GM19043 (cell line): ENCODE measurements around the gene CORO7.
A peak's percentile ranks its signal among the peaks of the same experiment; 100 is the strongest.

ENCODE experiments used
- ATAC-seq: cut with Tn5 transposase; IDR thresholded peaks from one replicate; pipeline ENCODE4 v1.9.1; 2021; ENCODE audit warnings: low read depth; ENCODE audit not compliant: unreplicated experiment

CORO7 gene

DNA sequence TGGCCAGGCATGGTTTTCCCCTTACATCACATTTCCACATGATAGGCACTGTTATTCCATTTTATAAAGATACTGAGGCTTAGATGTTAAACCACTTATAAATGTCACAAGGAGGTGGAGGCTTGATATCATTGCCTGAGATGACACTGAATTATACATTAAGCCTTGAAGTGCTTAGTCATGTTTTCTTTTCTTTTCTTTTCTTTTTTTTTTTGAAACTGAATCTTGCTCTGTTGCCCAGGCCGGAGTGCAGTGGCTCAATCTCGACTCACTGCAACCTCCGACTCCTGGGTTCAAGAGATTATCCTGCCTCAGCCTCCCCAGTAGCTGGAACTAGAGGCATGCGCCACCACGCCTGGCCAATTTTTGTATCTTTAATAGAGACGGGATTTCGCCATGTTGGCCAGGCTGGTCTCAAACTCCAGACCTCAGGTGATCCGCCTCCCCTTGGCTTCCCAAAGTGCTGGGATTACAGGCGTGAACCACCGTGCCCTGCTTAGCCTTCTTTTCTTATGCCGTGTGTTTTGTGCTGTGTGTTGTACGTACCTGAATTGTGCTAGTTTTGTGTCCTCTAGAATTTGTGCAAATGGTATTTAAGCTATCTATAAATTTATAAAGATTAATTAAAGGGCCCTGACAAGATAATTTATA is 10.5 kb upstream of the CORO7 start:
- no peak for ATAC-seq

DNA sequence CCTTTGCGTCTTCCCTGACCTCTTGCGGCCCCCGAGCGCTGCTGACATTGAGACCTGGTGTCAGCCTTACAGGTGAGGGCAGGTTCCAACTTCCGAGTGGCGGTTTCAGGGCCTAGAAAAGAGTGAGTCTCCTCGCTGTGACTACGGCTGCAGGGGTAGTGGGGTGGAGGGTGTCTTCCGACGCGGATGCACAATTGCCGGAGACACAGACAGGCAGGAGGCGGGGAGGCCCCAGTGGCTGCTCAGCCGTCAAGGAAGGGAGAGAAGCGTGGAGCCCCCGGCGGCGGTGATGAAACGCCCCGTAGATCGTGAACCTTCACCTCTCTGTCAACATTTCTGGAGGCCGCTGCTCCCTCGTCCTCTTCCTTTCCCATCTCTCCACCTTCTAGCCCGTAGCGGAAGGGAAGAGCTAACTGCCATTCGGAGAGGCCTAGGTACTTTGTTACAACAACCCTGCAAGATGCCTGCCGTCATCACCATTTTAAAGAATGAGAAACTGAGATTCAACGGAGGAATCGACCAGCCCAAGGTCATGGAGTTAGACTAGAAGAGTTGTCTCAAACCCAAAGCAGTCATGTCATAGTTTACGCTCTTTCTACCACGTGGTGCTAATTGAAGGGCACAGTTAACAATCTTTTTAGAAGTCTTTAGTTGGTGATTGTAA is 9.8 kb upstream of the CORO7 start:
- ATAC-seq: peak; percentile 27

DNA sequence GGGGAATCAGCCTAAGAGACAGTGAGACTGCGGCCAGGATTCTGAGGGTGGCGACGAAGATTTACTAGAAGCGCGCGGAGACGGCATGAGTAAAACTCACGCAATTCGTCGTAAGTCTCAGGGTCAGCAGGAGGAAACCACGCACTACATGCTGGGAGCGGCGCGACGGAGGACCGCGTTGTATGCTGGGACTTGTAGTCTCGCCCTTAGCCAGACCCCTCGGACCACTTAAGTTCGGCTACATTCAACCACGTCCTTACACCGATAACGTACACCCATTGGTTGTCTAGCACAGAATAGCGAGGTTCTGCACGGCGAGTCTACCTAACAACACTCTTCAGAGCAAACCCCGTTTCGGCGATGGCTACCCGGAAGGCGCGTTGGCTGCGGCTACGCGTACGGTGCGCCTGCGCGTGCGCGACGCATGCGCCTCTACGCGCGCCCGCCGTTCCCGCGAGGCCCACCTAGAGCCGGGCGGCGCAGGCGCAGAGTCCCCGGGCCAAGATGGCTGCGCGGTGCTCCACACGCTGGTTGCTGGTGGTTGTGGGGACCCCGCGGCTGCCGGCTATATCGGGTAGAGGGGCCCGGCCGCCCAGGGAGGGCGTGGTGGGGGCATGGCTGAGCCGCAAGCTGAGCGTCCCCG is 9.1 kb upstream of the CORO7 start, which contains the start of gene DNAJA3:
Gene DNAJA3 (plus strand): TSS at position 491 of the 643 bp plus-strand sequence. CDS start 14 bp downstream, at position 505.
- peak; percentile 86 for ATAC-seq

DNA sequence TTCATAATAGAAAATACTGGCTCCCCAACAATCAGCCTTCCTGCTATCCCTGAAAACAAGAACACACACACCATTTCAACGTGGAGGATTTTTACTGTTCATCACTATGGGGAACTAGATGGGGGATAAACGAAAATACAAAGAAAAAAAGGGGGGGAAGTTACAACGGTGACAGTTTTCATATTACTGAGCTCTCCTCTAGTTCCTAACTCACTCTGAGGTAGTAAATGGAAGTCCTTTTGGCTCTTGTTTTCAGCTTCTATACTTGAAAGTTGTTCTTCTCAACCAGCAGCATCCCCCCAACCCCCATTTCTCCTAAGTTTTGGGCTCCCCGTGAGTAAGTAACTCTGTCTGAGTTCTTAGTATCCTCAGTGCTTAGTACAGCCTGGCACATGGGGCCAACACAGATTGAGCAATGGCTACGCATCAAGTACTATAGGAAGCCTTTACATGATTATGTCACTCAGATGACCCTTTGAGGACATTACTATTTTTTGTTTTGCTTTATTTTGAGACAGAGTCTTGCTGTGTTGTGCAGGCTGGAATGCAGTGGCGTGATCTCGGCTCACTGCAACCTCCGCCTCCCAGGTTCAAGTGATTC is 4.2 kb upstream of the CORO7 start:
- ATAC-seq: no peak

DNA sequence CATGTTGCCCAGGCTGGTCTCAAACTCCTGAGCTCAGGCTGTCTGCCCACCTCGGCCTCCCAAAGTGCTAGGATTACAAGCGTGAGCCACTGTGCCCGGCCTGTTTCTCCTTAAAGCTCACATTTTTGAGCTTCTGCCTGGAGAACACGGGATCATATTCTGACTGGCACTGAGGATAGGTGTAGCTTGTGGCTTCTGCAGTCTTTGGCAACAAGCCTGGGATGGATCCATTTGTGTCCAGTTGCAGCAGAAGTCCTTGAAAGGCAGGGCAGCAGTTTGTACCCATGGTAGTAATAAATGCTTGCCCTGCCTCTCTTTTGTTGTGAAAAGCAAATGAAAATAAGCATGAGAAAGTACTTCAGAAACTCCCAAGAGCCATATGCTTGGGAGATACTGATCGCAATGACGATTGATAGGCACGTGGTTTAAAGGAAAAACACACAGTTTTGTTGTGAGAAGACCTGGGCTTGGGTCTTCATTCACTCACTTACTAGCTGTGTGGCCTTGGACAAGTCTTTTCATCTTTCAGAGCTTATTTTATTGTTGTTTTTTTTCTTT is 3.1 kb upstream of the CORO7 start:
- no peak for ATAC-seq

DNA sequence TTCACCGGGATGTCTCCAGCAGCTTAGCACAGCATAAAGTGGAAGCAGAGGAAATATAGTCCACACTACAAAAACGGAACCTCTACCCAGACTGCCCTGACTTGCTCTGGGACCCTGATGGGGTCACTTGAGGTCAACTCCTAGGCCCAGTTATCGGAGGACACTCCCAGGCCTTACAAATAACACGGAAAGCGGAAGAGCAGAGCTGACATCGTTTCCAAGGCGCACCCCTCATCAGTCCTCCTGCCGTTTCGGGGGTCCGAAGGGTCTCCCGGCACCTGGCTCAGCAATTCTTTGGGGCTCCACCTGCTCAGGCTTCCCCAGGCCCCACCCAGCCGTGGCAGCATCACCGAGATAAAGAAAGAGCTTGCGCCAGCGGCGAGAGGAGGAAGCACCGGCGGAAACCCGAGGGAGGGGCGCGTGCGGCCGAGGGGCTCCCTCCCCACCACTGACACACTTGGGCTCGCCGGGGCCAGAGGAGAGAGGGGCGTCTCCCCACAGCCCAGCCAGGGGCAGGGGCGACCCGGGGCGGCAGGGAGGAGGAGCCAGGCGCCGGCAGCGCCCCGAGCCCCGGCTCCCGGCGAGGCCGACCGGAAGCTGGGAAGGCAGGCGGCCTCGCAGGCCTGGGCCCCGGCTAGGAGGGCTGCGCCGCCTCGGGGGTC is 727 bp downstream of the CORO7 start:
- ATAC-seq: no peak

DNA sequence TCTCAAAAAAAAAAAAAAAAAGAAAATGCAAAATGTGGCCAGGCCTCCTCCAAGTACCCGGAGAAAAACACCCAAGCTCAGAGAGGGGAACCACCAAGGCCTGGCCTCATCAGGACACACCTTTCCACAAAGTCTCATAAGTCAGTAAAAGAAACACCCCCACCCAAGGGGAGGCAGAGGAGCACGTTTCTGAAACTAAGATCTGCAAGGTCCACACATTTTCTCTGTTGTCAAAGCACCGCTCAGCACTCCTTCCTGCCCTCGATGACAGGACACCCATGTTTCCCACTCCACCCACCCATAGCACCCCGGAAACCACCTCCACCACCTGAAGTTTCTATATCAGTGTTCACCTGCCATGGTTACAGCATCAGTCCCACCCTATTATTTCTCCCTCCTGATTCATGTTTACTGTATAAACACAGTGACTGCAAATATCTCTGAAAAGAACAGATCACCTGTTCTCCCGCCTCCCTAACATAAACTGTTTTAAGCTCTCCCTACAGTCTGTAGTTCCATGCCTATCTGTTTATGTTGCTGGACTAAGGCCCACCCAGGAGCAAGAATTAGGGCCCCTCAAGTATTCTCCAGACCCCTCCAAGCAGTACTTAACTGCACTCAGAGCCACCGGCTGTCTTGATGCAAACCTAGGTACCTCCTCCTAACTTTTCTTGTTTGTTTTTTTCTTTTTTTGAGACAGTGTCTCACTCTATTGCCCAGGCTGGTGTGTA is 2.0 kb downstream of the CORO7 start:
- peak; percentile 66 for ATAC-seq

DNA sequence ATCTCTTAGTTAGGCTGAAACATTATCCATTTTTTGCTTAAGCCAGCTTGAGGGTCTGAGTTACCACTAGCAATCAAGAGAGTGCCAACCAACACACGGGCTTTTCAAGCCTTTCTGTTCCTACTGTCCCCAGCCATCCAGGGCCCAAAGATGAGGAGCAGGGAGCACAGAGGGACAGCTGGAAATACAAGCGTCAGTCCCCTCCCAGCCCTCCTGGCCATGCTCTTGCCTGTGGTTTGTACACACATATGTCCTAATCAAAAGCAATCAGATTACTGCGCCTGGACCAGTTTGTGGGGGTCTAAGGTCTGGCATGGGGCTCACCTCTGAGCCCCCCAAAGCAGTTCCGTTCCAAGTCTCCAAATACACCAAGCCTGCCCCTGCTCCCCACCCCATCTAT is 3.5 kb downstream of the CORO7 start:
- no peak for ATAC-seq

DNA sequence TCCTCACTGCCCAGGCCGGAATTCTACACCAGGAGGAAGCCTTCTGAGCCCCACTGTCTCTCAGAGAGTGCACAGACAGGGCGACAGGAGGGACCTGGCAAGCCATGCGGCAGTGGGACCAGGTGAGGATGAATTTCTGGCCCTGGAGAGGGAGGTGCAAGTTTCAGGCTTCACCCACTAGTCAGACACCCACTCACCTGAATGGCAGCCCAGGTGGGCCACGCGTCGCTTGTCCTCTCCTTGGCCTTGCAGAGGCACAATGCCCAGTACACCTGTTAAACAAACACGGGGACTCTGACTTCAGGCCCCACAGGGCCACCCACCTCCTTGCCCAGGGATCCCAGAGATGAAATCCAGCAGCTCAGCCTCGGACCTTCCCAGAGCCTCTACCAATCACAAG is 4.2 kb downstream of the CORO7 start:
- no peak for ATAC-seq

DNA sequence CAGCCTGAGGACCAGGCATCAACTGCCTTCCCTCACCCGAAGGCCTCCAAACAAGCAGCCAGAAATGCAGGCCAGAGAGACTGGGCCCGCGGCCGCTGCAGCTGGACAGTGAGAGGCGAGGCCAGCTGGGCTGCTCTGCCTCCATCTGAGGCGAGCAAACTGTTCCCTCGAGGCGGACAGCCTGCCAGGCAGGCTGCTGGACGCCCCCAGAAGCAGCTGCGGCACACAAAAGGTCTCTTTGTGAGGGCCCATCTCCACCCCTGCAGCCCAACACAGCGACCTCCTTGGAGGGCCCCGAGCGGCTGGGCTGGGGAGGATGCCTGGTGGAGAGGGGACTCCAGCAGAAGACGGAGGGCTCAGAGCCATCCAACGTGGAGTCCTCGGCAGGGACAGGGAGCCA is 4.7 kb downstream of the CORO7 start:
- no peak for ATAC-seq

DNA sequence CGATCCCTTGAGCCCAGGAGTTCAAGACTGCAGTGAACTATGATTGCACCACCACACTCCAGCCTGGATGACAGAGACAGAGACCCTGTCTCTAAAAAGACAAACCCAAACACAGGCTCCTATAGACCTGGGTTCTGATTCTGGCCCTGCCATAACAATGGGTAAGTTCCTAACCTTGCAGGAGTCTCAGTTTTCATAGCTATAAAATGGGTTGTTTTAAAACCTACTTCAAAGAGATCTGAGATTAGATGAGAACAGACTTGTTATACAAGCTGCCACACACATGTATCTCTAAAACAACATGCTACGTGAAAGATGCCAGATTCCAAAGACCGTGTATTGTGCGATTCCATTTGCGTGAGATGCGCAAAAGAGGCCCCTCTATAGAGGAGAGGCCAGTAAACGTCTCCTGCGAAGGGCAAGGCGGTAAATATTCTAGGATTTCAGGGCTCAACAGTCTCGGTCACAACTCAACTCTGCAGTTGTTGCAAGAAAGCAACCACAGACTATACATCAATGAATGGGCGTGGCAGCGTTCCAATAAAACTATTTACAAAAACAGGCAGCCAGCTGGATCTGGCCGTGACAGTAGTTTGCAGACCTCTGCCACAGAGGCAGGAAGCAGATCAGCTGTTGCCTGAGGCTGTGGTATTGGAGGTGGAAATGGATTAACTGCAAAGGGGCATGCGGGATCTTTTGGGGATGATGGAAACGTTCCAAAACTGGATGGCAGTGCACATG is 5.9 kb downstream of the CORO7 start:
- ATAC-seq: no peak

DNA sequence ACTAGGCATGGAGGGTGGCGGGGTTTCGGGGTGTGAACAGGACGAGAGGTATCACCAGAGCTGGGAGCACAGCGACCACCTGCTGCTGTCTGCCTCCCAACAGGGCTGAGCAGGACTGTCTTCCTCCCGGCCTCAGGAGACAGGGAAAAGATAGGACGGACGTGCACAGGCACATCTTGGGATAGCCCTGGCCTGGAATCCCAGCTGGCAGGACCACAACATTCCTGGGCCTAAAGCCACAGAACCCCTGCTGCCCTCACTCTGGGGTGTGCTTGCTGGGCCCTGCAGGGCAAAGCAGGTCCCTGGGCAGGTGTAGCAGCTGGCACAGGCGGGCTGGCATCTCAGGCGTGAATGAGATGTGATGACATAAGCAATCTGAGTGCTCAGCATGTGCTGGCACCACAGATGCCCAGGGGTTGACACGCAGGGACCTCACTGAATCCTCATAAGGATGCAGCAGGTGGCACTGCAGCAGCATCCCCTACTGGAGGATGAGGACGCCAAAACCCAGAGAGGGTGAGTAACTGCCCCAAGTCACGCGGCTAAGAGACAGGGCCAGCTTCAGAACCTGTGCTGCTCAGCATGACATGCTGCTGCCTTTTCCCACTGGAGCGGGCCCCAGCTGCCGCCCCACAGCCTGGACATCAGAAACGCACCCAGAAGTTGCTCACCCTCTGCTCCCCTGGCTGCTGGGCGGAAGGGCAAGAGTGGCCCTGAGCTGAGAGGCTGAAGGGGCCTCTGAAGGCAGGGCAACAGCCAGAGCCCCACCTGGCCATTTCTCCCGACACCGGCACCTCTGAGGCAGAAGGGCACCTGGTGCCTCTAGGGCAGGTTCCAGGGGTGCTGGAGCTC is 7.1 kb downstream of the CORO7 start:
- ATAC-seq: no peak

DNA sequence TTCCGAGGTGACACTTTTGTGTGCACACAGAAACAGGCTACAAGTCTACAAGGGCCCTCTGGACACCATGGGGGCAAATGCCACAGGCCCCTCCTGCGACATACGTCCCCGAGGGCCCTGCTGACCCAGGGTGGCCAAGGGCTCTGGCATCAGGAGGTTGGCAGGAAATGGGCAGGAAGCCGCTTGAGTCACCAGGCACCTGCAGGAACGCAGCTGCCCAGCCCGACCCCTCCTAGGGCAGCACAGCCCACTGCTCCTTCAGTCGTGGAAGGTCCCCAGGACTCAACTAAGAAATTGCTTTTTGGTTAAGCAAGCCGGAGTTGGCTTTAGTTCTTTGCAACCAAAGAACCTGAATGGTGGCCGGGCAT is 8.1 kb downstream of the CORO7 start:
- no peak for ATAC-seq

DNA sequence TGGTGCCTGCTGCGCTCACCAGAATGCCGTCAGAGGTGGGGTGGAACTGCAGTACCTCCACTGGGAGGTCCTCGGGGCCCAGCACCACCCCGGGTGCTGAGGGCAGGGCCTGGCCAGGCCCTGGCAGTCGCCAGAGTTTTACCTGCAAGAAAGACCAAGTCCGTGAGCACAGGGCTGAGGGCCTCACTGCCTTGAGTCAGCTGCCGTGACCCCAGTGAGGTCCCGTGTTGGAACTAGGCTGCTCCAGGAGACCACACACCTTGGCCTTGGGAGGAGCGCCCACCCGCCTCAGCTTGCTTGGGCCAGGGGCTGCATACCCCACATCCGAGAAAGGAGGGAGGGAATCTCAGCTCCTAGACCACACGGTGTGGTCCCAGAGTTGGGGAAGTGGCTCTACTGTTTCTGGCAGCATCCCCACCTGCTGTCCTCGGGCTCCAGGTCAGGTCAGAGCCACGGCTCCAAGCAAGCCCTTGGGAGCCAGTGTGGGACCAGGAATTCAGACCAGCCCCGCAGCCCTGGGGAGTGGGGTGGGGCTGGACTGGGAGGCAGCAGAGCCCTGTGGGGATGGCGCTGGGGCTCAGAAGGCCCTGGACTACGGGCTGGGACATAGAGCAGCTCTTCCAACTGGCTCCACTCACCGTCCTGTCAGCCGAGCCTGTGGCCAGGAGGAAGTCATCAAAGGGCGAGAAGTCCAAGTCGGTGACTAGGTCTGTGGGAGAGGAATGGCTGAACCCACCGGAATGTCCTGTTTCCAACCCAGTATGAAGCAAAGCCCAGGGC is 8.7 kb downstream of the CORO7 start:
- no peak for ATAC-seq

DNA sequence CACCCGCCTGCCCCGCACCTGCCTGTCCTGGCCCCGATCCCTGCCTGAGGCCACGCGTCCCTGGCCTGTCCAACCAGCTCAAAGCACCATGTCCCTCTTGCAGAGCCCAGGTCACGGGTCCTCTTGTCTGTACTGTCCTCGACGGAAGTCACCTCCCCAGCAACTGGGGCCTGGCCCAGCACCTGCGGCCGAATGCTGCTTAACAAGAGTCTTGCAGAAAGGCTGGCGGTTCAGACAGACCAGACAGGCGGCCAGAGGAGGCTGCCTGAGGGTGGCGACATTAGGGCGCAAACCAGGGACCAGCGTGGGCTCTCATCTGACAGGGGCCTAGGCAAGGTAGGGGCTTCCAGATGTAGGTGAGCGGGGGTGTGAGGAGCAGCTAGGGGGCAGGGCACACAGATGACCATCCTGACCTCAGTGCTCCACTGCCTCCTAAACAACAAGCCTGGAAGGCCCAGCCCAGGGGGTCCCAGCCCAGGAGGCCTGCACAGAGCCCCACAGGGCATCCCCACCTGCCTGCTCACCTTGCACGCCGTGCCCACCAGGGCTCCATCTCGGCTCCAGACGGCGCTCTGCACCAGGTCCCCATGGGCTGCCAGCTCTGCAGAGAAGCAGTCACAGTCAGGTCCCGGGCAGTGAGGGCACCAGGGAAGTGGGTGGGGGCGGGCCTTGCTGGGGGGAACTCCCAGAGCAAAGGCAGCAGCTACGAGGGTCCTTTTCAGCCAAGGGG is 11.3 kb downstream of the CORO7 start:
- ATAC-seq: no peak

DNA sequence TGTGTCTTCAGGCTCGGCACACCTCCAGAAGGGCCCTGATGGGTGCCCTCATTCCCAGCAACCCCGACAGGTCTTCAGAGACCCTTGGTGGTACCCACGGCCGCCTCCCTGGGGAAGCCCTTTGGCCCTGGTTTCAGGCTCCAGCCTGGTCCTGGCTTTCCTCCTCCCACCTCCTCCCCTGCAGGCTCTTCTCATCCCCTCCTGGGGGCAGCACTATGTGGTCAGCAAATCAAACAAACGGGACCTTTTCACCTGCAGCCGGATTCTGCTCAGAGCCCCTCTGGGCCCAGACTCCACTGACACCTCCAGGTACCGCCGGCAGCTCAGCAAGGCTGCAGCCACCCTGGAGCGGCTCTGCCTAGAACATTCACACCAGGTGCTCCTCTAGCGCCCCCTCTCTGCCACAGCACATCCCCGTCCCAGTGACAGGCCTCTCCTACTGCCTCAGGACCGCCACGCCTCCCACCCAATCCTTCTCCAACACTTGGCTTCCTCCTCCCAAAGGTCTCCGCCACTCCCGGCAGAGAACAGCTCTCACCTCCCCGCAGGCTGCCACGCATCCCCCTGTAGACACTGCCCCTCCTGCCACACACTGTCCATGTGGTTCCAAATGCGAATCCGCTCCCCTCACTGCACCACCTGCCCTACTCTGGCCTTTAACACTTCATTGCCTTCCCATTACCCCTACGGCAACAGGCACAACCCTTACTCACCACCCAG is 12.0 kb downstream of the CORO7 start:
- ATAC-seq: no peak
